Fibroblast of skin of scalp (primary cell): ENCODE results near the gene DUSP1.
A peak's percentile ranks its signal among the peaks of the same experiment; 100 is the strongest.

Experiments used
- DNase-seq: peaks from one replicate; pipeline ENCODE4 v3.0.0-alpha.2; 2013

DUSP1 gene

DNA sequence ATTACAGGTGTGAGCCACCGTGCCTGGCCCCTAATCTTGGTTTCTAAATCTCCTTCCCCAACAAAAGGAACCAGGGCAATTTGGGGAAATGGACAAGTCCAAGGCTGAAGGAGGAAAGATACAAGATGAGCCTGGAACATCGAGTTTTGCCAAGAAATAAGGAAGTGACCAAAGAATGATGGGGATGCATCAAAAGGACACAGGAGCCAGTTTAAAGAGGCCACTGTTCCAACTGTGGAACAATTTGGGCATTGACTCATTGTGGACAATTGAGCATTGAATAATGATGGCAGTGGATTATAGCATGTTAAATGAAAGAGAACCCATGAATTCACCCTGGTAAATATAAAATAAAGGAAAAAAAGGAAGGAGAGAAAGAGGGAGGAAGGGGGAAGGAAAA is 47.5 kb downstream of the DUSP1 start:
- no peak for DNase-seq

DNA sequence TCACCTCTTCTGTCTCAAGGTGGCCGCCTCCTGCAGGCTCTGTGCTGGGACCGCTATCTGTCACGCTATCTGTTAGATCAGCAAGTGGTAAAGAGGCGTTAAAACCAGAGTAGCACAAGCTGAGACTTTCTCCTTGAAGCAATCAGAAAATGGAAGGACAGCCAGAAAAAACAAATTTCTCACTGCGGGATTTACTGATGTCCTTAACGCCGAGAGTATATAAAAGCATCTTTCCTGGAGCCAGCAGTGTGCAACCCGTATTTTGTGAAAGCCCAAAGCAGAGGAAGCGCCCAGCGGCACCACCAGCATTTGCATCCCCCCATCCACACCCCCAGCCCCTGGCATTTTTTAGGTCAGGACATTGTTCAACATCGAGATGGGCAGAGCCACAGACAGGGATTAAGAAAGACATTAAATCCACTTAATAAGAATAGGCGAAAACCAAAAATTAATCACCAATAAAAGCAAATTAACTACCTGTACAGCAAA is 48.6 kb downstream of the DUSP1 start:
- DNase-seq, result no peak

DNA sequence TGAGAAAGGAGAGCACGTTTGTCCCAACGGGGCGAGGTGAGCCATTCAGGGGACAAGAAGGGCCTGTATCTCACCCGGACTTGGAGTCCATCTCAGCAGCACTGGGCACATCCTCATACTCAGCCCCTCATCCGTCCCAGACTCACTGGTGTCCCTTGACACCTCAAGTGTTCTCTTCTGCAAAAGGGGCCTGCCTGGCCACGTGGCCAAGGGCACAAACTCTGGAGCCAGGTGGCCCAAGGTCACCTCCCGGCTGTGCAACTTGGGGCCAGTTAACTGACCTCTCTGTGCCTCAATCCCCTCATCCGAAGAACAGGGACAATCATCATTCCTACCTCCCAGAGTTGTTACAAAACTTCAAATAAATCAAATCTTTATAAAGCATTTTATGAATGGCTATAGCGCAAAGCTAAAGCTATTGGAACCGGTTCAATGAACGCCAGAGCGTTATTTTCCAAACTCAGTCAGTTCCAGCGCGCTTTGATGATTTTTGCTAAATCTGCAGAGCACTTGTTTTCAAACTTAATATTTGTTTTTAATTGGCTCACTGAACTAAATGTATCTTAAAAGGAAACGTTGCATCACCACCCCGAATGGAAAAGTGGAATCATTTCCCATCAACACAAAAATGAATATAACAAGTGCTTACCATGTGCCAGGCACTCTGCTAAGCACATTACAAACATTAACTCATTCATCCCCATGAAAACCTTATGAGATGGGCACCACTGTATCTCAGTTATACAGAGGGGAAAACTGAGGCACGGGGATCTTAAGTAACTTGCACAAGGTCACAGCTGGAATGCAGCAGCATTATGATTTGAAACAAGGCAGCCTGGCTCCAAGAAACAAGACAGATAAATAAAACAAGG is 49.3 kb downstream of the DUSP1 start:
- peak; percentile 45 for DNase-seq

DNA sequence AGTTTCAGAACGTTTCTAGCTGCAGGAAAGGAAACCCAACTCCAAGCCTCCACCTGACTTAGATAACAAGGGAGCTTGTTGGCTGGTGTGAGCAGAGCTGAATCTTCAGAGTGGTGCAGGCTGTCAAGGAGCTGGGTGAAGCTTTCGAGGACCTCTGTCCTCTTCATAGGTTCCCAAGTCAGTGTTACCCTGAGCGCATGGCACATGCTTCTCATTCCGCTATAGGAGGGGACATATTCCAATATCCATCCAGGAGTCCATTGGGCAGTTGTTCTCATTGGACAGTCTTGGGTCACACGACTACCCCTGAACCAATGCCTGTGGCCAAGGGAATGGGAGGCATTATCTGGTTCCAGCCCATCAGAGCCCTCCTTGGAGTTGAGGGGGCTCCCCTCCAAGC is 50.3 kb downstream of the DUSP1 start:
- DNase-seq, result no peak

DNA sequence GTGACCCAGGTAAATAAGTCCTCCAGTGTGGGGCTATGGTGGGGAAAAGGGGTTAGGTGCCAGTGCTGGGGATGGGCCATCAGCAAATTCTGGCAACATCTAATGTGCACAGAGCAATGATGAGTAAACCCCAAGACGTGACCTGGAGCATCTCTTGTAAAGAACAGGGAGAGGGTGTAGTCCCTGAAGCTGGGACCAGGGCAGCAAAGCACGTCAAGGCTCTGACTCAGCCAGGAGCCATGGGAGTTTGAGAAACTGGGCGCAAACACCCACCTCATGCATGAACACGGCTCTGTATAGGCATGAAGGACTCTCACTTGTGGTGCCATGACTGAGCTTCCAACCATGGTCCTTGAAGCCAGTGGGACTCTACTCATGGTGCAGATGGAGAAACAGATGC is 51.8 kb downstream of the DUSP1 start:
- DNase-seq, result no peak

DNA sequence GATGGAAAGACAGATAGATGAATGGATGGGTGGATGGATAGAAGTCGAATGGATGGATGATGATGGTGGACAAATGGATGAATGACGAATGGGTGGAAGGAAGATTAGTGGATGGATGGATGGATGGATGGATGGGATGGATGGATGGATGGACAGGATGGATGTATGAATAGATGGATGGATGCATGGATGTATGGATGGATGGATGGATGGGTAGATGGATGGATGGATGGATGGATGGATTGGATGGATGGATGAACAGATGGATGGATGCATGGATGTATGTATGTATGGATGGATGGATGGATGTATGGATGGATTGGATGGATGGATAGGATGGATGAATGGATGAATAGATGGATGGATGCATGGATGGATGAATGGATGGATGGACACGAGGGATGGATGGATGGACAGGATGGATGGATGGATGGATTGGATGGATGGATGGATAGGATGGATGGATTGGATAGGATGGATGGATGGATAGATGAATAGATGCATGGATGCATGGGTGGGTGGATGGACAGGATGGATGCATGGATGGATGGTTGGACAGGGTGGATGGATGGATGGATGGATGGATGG is 52.4 kb downstream of the DUSP1 start:
- DNase-seq, result no peak
